Measurements from ENCODE around the gene SPATA21. TPM values are rescaled to one million over a fixed set of nuclear protein-coding genes. Genes with fewer than 3 reads are reported as not detected.
"Not testable (repeated sequence)": the region's sequence is repeated elsewhere in the genome, so short reads cannot be mapped to it uniquely, and the experiment has no call there.

SPATA21 gene
- total RNA-seq, 1 experiment from 2014 or later = not detected

GRCh38 chr1:16366722-16367257 is 70.4 kb downstream of the SPATA21 start, which contains the start of gene SZRD1:
Gene SZRD1 (plus strand): TSS chr1:16367242. CDS start chr1:16367258, 16 bp downstream.
- no peak within 1 kb of the TSS for H3K56ac ChIP-seq (ENCODE audit: insufficient read length, low read depth, low read length)
- no peak within 1 kb of the TSS for H2BK120ac ChIP-seq (ENCODE audit: low read depth, low read length, poor library complexity, severe bottlenecking)
- H3K4me1 ChIP-seq (ENCODE audit: insufficient read depth, low read length) = no peaks in the 10 kb centered on the region
- peak within 1 kb of the TSS; percentile 51 for H4K91ac ChIP-seq (ENCODE audit: insufficient read length, low read depth, low read length)
- H2BK15ac ChIP-seq (ENCODE audit: low read depth, low read length) = no peak within 1 kb of the TSS
- H3K4me2 ChIP-seq (ENCODE audit: insufficient read depth, insufficient read length, low read length) = peak within 1 kb of the TSS; percentile 86
- peak within 1 kb of the TSS; percentile 32 for H3K27ac ChIP-seq (ENCODE audit: insufficient read length, low read depth, low read length)
- Mint-ChIP-seq H3K27ac (peak within 1 kb of the TSS; percentile 98 to 99 (median 99)), H3K36me3 (ENCODE audit: insufficient read depth in 1 of 3, low read depth in 3 of 3) (peaks cover 0 to 3% (median 0%) of the 10 kb centered on the region in 3 experiments; a peak in 2 of 7 replicates), H3K9me3 (no peaks in the 10 kb centered on the region; a peak in 2 of 5 replicates), H3K4me1 (peaks cover 8 to 18% of the 10 kb centered on the region in 2 experiments), H3K27me3 (ENCODE audit: low read depth) (peaks cover 7% of the 10 kb centered on the region), H3K4me3 (peak within 1 kb of the TSS; percentile 95 to 96)
- no peaks in the 10 kb centered on the region for H4K20me1 ChIP-seq (ENCODE audit: control insufficient read depth, insufficient read depth, insufficient read length)
- no peak within 1 kb of the TSS; the same call in 1 of the 2 replicates for H3K4ac ChIP-seq (ENCODE audit: low read depth, low read length)
- no peak within 1 kb of the TSS for H2AK5ac ChIP-seq (ENCODE audit: insufficient read length, low read length)
- peak within 1 kb of the TSS; percentile 21 for H2BK5ac ChIP-seq (ENCODE audit: insufficient read length, low read length)
- no peaks in the 10 kb centered on the region for H3K9me3 ChIP-seq (ENCODE audit: control insufficient read depth, low read depth, low read length)
- no peak within 1 kb of the TSS for H3K23ac ChIP-seq (ENCODE audit: insufficient read length, low read depth, low read length)
- no peak within 1 kb of the TSS for H3T11ph ChIP-seq (ENCODE audit: low read length)
- H3K27me3 ChIP-seq (ENCODE audit: insufficient read depth, low read length) = no peaks in the 10 kb centered on the region
- H3K9ac ChIP-seq (ENCODE audit: extremely low read depth, insufficient read length, low read length) = peak within 1 kb of the TSS; percentile 82
- TF ChIP-seq, protein P1, sequence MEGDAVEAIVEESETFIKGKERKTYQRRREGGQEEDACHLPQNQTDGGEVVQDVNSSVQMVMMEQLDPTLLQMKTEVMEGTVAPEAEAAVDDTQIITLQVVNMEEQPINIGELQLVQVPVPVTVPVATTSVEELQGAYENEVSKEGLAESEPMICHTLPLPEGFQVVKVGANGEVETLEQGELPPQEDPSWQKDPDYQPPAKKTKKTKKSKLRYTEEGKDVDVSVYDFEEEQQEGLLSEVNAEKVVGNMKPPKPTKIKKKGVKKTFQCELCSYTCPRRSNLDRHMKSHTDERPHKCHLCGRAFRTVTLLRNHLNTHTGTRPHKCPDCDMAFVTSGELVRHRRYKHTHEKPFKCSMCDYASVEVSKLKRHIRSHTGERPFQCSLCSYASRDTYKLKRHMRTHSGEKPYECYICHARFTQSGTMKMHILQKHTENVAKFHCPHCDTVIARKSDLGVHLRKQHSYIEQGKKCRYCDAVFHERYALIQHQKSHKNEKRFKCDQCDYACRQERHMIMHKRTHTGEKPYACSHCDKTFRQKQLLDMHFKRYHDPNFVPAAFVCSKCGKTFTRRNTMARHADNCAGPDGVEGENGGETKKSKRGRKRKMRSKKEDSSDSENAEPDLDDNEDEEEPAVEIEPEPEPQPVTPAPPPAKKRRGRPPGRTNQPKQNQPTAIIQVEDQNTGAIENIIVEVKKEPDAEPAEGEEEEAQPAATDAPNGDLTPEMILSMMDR (conservative IDR thresholded peaks at IDR 0.05) = no peak
- H3K14ac ChIP-seq (ENCODE audit: insufficient read depth, low read length) = peak within 1 kb of the TSS; percentile 89
- no peak within 1 kb of the TSS for H4K8ac ChIP-seq (replicated peaks; ENCODE audit: insufficient read length, low read depth, low read length)
- H3K79me2 ChIP-seq (ENCODE audit: insufficient read depth, low read length) = peaks cover 29% of the 10 kb centered on the region
- no CpG with 5 or more reads among the region's 24 CpGs for WGBS (ENCODE audit: extremely low coverage, insufficient read length, low lambda C conversion rate)
- peak within 1 kb of the TSS; percentile 71 for H2AFZ ChIP-seq (ENCODE audit: low read length)
- H3K79me1 ChIP-seq (ENCODE audit: insufficient read depth, low read depth, low read length, poor library complexity, severe bottlenecking) = peaks cover 3% of the 10 kb centered on the region
- H2BK20ac ChIP-seq (ENCODE audit: low read depth, low read length, poor library complexity, severe bottlenecking) = no peak within 1 kb of the TSS
- peak within 1 kb of the TSS; percentile 86 for H3K18ac ChIP-seq (ENCODE audit: insufficient read length, low read depth, low read length)
- peak; percentile 99 for DNase-seq
- H4K5ac ChIP-seq (ENCODE audit: insufficient read length, low read depth, low read length) = no peak within 1 kb of the TSS
- H2BK12ac ChIP-seq (ENCODE audit: insufficient read length, low read depth, low read length) = no peak within 1 kb of the TSS
- H3K23me2 ChIP-seq (ENCODE audit: insufficient read length, low read depth, low read length, poor library complexity, severe bottlenecking) = peaks cover 9% of the 10 kb centered on the region

- H2AFZ ChIP-seq (ENCODE audit: low read length); H3K23ac ChIP-seq (ENCODE audit: insufficient read length, low read depth, low read length); H4K5ac ChIP-seq (ENCODE audit: insufficient read length, low read depth, low read length); H3K27me3 ChIP-seq (ENCODE audit: insufficient read depth, low read length); H2AK5ac ChIP-seq (ENCODE audit: insufficient read length, low read length); H3K27ac Mint-ChIP-seq; H3K4ac ChIP-seq (ENCODE audit: low read depth, low read length); DNase-seq; H3K4me3 Mint-ChIP-seq; H2BK20ac ChIP-seq (ENCODE audit: low read depth, low read length, poor library complexity, severe bottlenecking); H3K36me3 Mint-ChIP-seq (ENCODE audit: insufficient read depth in 1 of 3, low read depth in 3 of 3); H3K79me1 ChIP-seq (ENCODE audit: insufficient read depth, low read depth, low read length, poor library complexity, severe bottlenecking); H2BK15ac ChIP-seq (ENCODE audit: low read depth, low read length); H2BK120ac ChIP-seq (ENCODE audit: low read depth, low read length, poor library complexity, severe bottlenecking); H2BK5ac ChIP-seq (ENCODE audit: insufficient read length, low read length); H3K4me1 ChIP-seq (ENCODE audit: insufficient read depth, low read length); H3K56ac ChIP-seq (ENCODE audit: insufficient read length, low read depth, low read length); H2BK12ac ChIP-seq (ENCODE audit: insufficient read length, low read depth, low read length); H3K4me2 ChIP-seq (ENCODE audit: insufficient read depth, insufficient read length, low read length); H3K9ac ChIP-seq (ENCODE audit: extremely low read depth, insufficient read length, low read length); H4K20me1 ChIP-seq (ENCODE audit: control insufficient read depth, insufficient read depth, insufficient read length); H3K14ac ChIP-seq (ENCODE audit: insufficient read depth, low read length); H3K9me3 Mint-ChIP-seq; H3K9me3 ChIP-seq (ENCODE audit: control insufficient read depth, low read depth, low read length); H3K27me3 Mint-ChIP-seq (ENCODE audit: low read depth); H3K27ac ChIP-seq (ENCODE audit: insufficient read length, low read depth, low read length); H3T11ph ChIP-seq (ENCODE audit: low read length); H3K23me2 ChIP-seq (ENCODE audit: insufficient read length, low read depth, low read length, poor library complexity, severe bottlenecking); H4K8ac ChIP-seq (replicated peaks; ENCODE audit: insufficient read length, low read depth, low read length); H3K18ac ChIP-seq (ENCODE audit: insufficient read length, low read depth, low read length); H4K91ac ChIP-seq (ENCODE audit: insufficient read length, low read depth, low read length): not testable (repeated sequence)
- WGBS (ENCODE audit: extremely low coverage, insufficient read length, low lambda C conversion rate) = no CpG with 5 or more reads among the region's 3 CpGs
- H3K4me1 Mint-ChIP-seq = peaks cover 8 to 18% of the 10 kb centered on the region in 2 experiments
- H3K79me2 ChIP-seq (ENCODE audit: insufficient read depth, low read length) = peaks cover 20% of the 10 kb centered on the region
These were observed 72.1 kb downstream of the SPATA21 start for GRCh38 chr1:16365146-16365498.
